H9 (cell line): Measurements from ENCODE around the gene PFDN1. TPM values are rescaled to one million over a fixed set of nuclear protein-coding genes. Genes with fewer than 3 reads are reported as not detected.

Source experiments
- DNase-seq: peaks from one replicate; pipeline ENCODE4 v3.0.0-alpha.2; 2017
- H2AFZ ChIP-seq: one replicate; pipeline ENCODE4 v1.6.1; 2013; ENCODE audit warnings: mild to moderate bottlenecking, low read length, control low read depth, moderate library complexity
- H2AK5ac ChIP-seq: 2 replicates; pipeline ENCODE4 v1.6.1; 2013; ENCODE audit warnings: low read length, control low read depth, mixed read lengths; ENCODE audit not compliant: insufficient read length
- H2BK120ac ChIP-seq: one replicate; pipeline ENCODE4 v1.6.1; 2013; ENCODE audit warnings: low read depth, mild to moderate bottlenecking, low read length, control low read depth, inconsistent platforms; ENCODE audit not compliant: poor library complexity, severe bottlenecking
- H2BK12ac ChIP-seq: 2 replicates; pipeline ENCODE4 v1.6.1; 2013; ENCODE audit warnings: low read length, control low read depth, mixed read lengths, low read depth; ENCODE audit not compliant: insufficient read length
- H2BK15ac ChIP-seq: 2 replicates; pipeline ENCODE4 v1.6.1; 2013; ENCODE audit warnings: low read depth, low read length, control low read depth
- H2BK20ac ChIP-seq: one replicate; pipeline ENCODE4 v1.6.1; 2013; ENCODE audit warnings: low read depth, mild to moderate bottlenecking, low read length, control low read depth, inconsistent platforms; ENCODE audit not compliant: poor library complexity, severe bottlenecking
- H2BK5ac ChIP-seq: 2 replicates; pipeline ENCODE4 v1.6.1; 2013; ENCODE audit warnings: low read length, control low read depth, mixed read lengths; ENCODE audit not compliant: insufficient read length
- H3K14ac ChIP-seq: 2 replicates; pipeline ENCODE4 v1.6.1; 2013; ENCODE audit warnings: low read length, control low read depth; ENCODE audit not compliant: insufficient read depth
- H3K18ac ChIP-seq: 2 replicates; pipeline ENCODE4 v1.6.1; 2013; ENCODE audit warnings: low read depth, mild to moderate bottlenecking, mixed read lengths, low read length, control low read depth; ENCODE audit not compliant: insufficient read length
- H3K23ac ChIP-seq: 2 replicates; pipeline ENCODE4 v1.6.1; 2013; ENCODE audit warnings: low read length, control low read depth, mixed read lengths, low read depth; ENCODE audit not compliant: insufficient read length
- H3K23me2 ChIP-seq: 2 replicates; pipeline ENCODE4 v1.6.1; 2013; ENCODE audit warnings: low read depth, mild to moderate bottlenecking, mixed read lengths, low read length, control low read depth; ENCODE audit not compliant: insufficient read length, poor library complexity, severe bottlenecking
- H3K27ac ChIP-seq: 2 replicates; pipeline ENCODE4 v1.5.1; 2013; ENCODE audit warnings: low read length, control low read depth, mixed read lengths, low read depth; ENCODE audit not compliant: insufficient read length
- H3K27me3 ChIP-seq: 2 replicates; pipeline ENCODE4 v1.6.1; 2013; ENCODE audit warnings: low read length, control low read depth, inconsistent platforms; ENCODE audit not compliant: insufficient read depth
- H3K4ac ChIP-seq: 2 replicates; pipeline ENCODE4 v1.6.1; 2013; ENCODE audit warnings: low read depth, mild to moderate bottlenecking, control low read depth, inconsistent platforms, low read length, moderate library complexity
- H3K4me1 ChIP-seq: 2 replicates; pipeline ENCODE4 v1.6.1; 2013; ENCODE audit warnings: low read length, control low read depth, inconsistent platforms; ENCODE audit not compliant: insufficient read depth
- H3K4me2 ChIP-seq: 2 replicates; pipeline ENCODE4 v1.6.1; 2013; ENCODE audit warnings: low read length, control low read depth, mixed read lengths; ENCODE audit not compliant: insufficient read length, insufficient read depth
- H3K56ac ChIP-seq: 2 replicates; pipeline ENCODE4 v1.6.1; 2013; ENCODE audit warnings: low read depth, mild to moderate bottlenecking, mixed read lengths, low read length, control low read depth; ENCODE audit not compliant: insufficient read length
- H3K79me1 ChIP-seq: 2 replicates; pipeline ENCODE4 v1.6.1; 2013; ENCODE audit warnings: low read depth, mild to moderate bottlenecking, moderate library complexity, low read length, control low read depth, inconsistent platforms; ENCODE audit not compliant: insufficient read depth, poor library complexity, severe bottlenecking
- H3K79me2 ChIP-seq: 2 replicates; pipeline ENCODE4 v1.6.1; 2013; ENCODE audit warnings: low read length, control low read depth, inconsistent platforms; ENCODE audit not compliant: insufficient read depth
- H3K9ac ChIP-seq: 2 replicates; pipeline ENCODE4 v1.6.1; 2013; ENCODE audit warnings: low read length, control low read depth, mixed read lengths; ENCODE audit not compliant: insufficient read length; ENCODE audit errors: extremely low read depth
- H3K9me3 ChIP-seq: one replicate; pipeline ENCODE4 v1.6.1; 2013; ENCODE audit warnings: low read depth, low read length, inconsistent platforms; ENCODE audit not compliant: control insufficient read depth
- H3T11ph ChIP-seq: one replicate; pipeline ENCODE4 v1.6.1; 2013; ENCODE audit warnings: mild to moderate bottlenecking, low read length, control low read depth, inconsistent platforms
- H4K20me1 ChIP-seq: one replicate; pipeline ENCODE4 v1.6.1; 2013; ENCODE audit not compliant: control insufficient read depth, insufficient read length, insufficient read depth
- H4K5ac ChIP-seq: 2 replicates; pipeline ENCODE4 v1.6.1; 2013; ENCODE audit warnings: low read depth, mild to moderate bottlenecking, mixed read lengths, low read length, control low read depth; ENCODE audit not compliant: insufficient read length
- H4K8ac ChIP-seq: replicated peaks from 2 replicates; pipeline ENCODE4 v1.6.1; 2013; ENCODE audit warnings: low read length, control low read depth, mixed read lengths, low read depth; ENCODE audit not compliant: insufficient read length
- H4K91ac ChIP-seq: 2 replicates; pipeline ENCODE4 v1.6.1; 2013; ENCODE audit warnings: low read depth, mild to moderate bottlenecking, moderate library complexity, mixed read lengths, low read length, control low read depth; ENCODE audit not compliant: insufficient read length
- H3K27ac Mint-ChIP-seq, 3 experiments: 2 replicates in 2 of 3; 3 replicates in 1 of 3; pipeline ENCODE4 v1.8.0; 2020 to 2021; ENCODE audit warnings: mixed read lengths in 3 of 3, mild to moderate bottlenecking in 1 of 3, moderate library complexity in 1 of 3
- H3K27me3 Mint-ChIP-seq: 2 replicates; pipeline ENCODE4 v1.8.0; 2021; ENCODE audit warnings: low read depth, mild to moderate bottlenecking, moderate library complexity, mixed read lengths
- H3K36me3 Mint-ChIP-seq, 3 experiments: 2 replicates in 2 of 3; 3 replicates in 1 of 3; pipeline ENCODE4 v1.8.0; 2020 to 2021; ENCODE audit warnings: low read depth in 3 of 3, mixed read lengths in 3 of 3; ENCODE audit not compliant: insufficient read depth in 1 of 3
- H3K4me1 Mint-ChIP-seq, 2 experiments: 2 replicates each; pipeline ENCODE4 v1.8.0; 2020; ENCODE audit warnings: mixed read lengths in 2 of 2
- H3K4me3 Mint-ChIP-seq, 2 experiments: 2 replicates in 1 of 2; 3 replicates in 1 of 2; pipeline ENCODE4 v1.8.0; 2020 to 2021; ENCODE audit warnings: mild to moderate bottlenecking in 2 of 2, mixed read lengths in 2 of 2, moderate library complexity in 1 of 2
- H3K9me3 Mint-ChIP-seq, 2 experiments: 2 replicates in 1 of 2; 3 replicates in 1 of 2; pipeline ENCODE4 v1.8.0; 2020; ENCODE audit warnings: mild to moderate bottlenecking in 2 of 2, mixed read lengths in 2 of 2, moderate library complexity in 1 of 2
- CTCF ChIP-seq: fragments of 200-600 bp; sonication (generic); conservative IDR thresholded peaks from 3 replicates; pipeline ENCODE4 v1.8.0; 2021; ENCODE audit warnings: antibody characterized with exemption, mild to moderate bottlenecking
- total RNA-seq: library from RNA; stranded (reverse); gene quantifications from 2 replicates; pipeline ENCODE4 v1.2.1, GENCODE V29; 2021

PFDN1 gene
- total RNA-seq, 1 experiment from 2014 or later = 58.3 TPM

DNA sequence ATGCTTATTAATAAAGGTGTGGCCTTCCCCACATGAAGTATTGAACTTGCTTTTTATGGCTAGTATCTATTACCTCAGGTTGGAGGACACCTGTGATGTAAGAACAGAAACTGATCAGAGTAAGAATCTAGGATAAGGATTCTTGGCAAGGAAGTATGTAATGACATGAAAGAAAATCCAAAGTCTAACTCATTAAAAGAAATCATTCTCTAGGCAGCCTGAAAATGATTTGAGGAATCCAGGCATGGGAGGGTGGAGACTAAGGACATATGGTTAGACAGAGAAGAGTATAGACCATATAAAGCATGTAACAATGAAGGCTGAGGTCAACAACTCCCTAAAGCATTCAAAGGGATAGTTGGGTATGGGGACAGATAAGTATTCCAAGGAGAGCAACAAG is 32.9 kb downstream of the PFDN1 start:
- no peak for DNase-seq
- Mint-ChIP-seq H3K4me1 (peaks cover 12 to 15% of the 10 kb centered on the region in 2 experiments), H3K27ac (no peak overlapping the region), H3K4me3 (no peak overlapping the region), H3K9me3 (no peaks in the 10 kb centered on the region), H3K27me3 (no peaks in the 10 kb centered on the region), H3K36me3 (peaks cover 2 to 7% (median 3%) of the 10 kb centered on the region in 3 experiments; a peak in 2 of 7 replicates)
- H2BK12ac ChIP-seq = no peak overlapping the region
- no peaks in the 10 kb centered on the region for H3K23me2 ChIP-seq
- no peak for TF ChIP-seq CTCF
- H3K4me2 ChIP-seq = no peak overlapping the region
- H3K79me1 ChIP-seq = peaks cover 3% of the 10 kb centered on the region
- no peak overlapping the region for H3K56ac ChIP-seq
- no peak overlapping the region for H3K14ac ChIP-seq
- no peak overlapping the region for H2AFZ ChIP-seq
- 0 out of 2 replicates have a peak, but pooled peaks cover 2% of the 10 kb centered on the region for H3K79me2 ChIP-seq
- no peak overlapping the region for H3K18ac ChIP-seq
- no peak overlapping the region for H3T11ph ChIP-seq
- H2BK15ac ChIP-seq = no peak overlapping the region
- H2BK20ac ChIP-seq = no peak overlapping the region
- no peaks in the 10 kb centered on the region for H3K4me1 ChIP-seq
- no peak overlapping the region for H2BK120ac ChIP-seq
- no peaks in the 10 kb centered on the region for H4K20me1 ChIP-seq
- no peaks in the 10 kb centered on the region for H3K9me3 ChIP-seq
- H3K27me3 ChIP-seq = no peaks in the 10 kb centered on the region
- H4K91ac ChIP-seq = no peak overlapping the region
- no peak overlapping the region for H2BK5ac ChIP-seq
- H2AK5ac ChIP-seq = no peak overlapping the region
- no peak overlapping the region for H4K8ac ChIP-seq
- no peak overlapping the region for H4K5ac ChIP-seq
- no peak overlapping the region for H3K4ac ChIP-seq
- no peak overlapping the region for H3K23ac ChIP-seq
- H3K27ac ChIP-seq = no peak overlapping the region
- no peak overlapping the region for H3K9ac ChIP-seq
